Dermis lymphatic vessel endothelial cell (primary cell): ENCODE measurements around the gene FZD8. TPM values are rescaled to one million over a fixed set of nuclear protein-coding genes. Genes with fewer than 3 reads are reported as not detected.

Experiments used
- total RNA-seq: library from RNA; depleted of rRNA; stranded (reverse); fragments of >200 nt; gene quantifications from 2 replicates; pipeline ENCODE4 v1.2.1, GENCODE V29; 2014

The FZD8 gene, protein sequence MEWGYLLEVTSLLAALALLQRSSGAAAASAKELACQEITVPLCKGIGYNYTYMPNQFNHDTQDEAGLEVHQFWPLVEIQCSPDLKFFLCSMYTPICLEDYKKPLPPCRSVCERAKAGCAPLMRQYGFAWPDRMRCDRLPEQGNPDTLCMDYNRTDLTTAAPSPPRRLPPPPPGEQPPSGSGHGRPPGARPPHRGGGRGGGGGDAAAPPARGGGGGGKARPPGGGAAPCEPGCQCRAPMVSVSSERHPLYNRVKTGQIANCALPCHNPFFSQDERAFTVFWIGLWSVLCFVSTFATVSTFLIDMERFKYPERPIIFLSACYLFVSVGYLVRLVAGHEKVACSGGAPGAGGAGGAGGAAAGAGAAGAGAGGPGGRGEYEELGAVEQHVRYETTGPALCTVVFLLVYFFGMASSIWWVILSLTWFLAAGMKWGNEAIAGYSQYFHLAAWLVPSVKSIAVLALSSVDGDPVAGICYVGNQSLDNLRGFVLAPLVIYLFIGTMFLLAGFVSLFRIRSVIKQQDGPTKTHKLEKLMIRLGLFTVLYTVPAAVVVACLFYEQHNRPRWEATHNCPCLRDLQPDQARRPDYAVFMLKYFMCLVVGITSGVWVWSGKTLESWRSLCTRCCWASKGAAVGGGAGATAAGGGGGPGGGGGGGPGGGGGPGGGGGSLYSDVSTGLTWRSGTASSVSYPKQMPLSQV
- 17.9 and 32.9 TPM in 2 replicates for total RNA-seq

DNA sequence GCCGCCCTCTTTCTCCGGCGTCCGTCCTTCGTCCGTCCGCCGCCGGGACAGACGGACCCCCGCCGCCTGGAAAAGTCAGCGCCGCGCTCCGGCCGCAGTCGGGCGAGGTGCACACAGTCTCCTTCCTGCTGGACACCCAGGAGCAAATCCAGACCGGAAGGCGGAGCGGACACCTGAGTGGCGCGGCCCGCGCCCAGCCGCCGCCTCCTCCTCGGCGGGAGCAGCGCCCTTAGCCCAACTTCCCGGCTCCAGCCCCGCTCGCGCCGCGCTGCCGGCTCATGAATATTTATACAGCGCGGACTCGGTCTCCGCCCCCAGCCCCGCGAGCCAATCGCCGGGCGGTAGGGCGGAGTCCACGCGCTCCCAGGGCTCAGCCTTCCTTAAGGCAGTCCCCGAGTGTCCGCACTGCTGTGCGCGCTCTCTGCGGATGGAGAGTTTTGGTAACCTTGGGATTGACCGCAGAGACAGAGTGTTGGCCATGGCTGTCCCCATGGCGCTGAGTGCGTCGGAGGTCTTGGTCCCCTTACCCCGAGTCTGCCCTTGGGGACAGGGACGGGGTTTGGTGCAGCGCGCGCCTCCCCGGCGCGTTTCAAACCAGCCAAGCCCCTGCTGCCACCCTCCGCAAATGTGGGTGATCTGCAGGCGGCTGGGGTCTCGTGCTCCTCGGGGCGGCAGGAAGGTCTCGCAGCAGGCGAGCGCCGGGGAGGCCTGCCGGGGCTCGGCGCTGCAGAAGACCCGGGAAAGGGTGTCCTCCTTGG is at the start of gene FZD8:
FZD8 (minus strand) TSS at position 262 of the 758 bp plus-strand sequence. CDS start 867 bp downstream, outside the sequence.

DNA sequence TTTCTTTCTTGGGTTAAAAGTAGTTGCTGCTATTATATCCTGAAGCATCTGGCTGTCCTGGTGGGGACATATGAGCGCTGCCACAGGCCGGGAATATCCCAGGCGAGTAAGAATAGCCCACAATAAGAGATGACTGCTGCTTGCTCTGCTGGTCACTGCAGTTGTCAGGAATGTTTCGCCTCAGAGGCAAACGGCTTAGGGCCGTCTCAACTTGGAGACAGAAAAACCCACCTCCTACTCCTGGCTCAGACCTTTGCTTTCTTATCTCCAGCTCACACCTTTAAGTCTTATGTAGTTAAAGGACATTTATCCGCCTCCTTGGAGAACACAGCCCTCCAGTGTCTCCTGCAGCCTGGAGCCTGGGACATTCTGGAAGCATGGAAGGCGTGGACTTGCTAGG is 36.9 kb downstream of the FZD8 start, which contains the start of gene GJD4:
GJD4 (plus strand) TSS at position 151 of the 400 bp plus-strand sequence; CDS start at position 378, 227 bp downstream.

Other genes starting within 250 kb of the FZD8 start
- gene GJD4, start 37.0 kb downstream of the FZD8 start, total RNA-seq = not detected in 2 replicates